ENCODE results near the gene GOLIM4.

GRCh38 chr3:168096210-168096652, 507 bp upstream of the GOLIM4 start:
- TF ChIP-seq POLR2A (IDR thresholded peaks at IDR 0.05; ENCODE audit: low read depth, low read length) (no peak; the same call in 1 of the 2 replicates), POLR2AphosphoS5 (IDR thresholded peaks at IDR 0.05; ENCODE audit: low read depth, low read length) (peak; percentile 35; the same call in 1 of the 2 replicates), TAF1 (IDR thresholded peaks at IDR 0.05; ENCODE audit: low read depth, low read length) (no peak)

Measured in GM12891 (cell line).